ENCODE results near the gene WDR3. TPM values are rescaled to one million over a fixed set of nuclear protein-coding genes. Genes with fewer than 3 reads are reported as not detected.

The WDR3 gene
- total and polyA plus RNA-seq, 10 of the 15 experiments (the other 5 are each of a cell fraction or from before 2014, with no cell fraction given) = 24.0 to 66.5 (median 42.9) TPM

- no peak overlapping the region for H3K4me2 ChIP-seq (ENCODE audit: control insufficient read depth, insufficient read depth)
- DNase-seq (ENCODE audit: low read depth, low spot score) = no peak
- no peak for ATAC-seq
- intact Hi-C loops (cut with micrococcal nuclease; ENCODE audit: unreplicated experiment) (no loop called here), in situ Hi-C loops (cut with MboI) (no loop called here)
- FAIRE-seq = no peak
- no TSS peak for BruUV-seq (replicated peaks)
- POLR2A ChIA-PET = interaction anchor here (1.4 kb wide), 1 partner anchor 20 kb away, joined by 3 read pairs; no protein-coding TSS in a partner anchor
- no peak overlapping the region for H3K27ac ChIP-seq (ENCODE audit: control insufficient read depth, insufficient read depth)
- RAD21 ChIA-PET (ENCODE audit: unreplicated experiment) = interaction anchor here (0.6 kb wide), 1 partner anchor 843 kb away, joined by 3 read pairs; no protein-coding TSS in a partner anchor
- CTCF ChIA-PET = interaction anchor here (0.6 to 3.1 kb wide), 2 partner anchors 15 to 262 kb away, joined by 3 to 11 read pairs; no protein-coding TSS in a partner anchor
- H2AFZ ChIP-seq (ENCODE audit: control insufficient read depth, low read depth, low read length) = no peak overlapping the region
- H3K9ac ChIP-seq (ENCODE audit: control insufficient read depth, insufficient read depth, low read length) = no peak overlapping the region
- H4K20me1 ChIP-seq (ENCODE audit: control insufficient read depth, insufficient read depth) = no peaks in the 10 kb centered on the region
- no peaks in the 10 kb centered on the region for H3K4me1 ChIP-seq (ENCODE audit: control insufficient read depth, insufficient read depth, low read length)
- no peaks in the 10 kb centered on the region for H3K79me2 ChIP-seq (ENCODE audit: control insufficient read depth, insufficient read depth, low read length)
- H3K36me3 ChIP-seq (ENCODE audit: control insufficient read depth in 2 of 2, insufficient read depth in 2 of 2, low read length in 1 of 2) = peaks cover 0 to 4% of the 10 kb centered on the region in 2 experiments; a peak in 2 of 4 replicates
- H3K4me3 ChIP-seq = no peak overlapping the region
- SMC1A ChIA-PET (ENCODE audit: uncharacterized antibody, unreplicated experiment) = no interaction called here
- H3K27me3 ChIP-seq (replicated peaks in 1 of 2; ENCODE audit: control insufficient read depth in 2 of 2, insufficient read depth in 2 of 2, low read length in 1 of 2) = no peaks in the 10 kb centered on the region
- TF ChIP-seq YY1 (IDR thresholded peaks at IDR 0.05; ENCODE audit: low read depth, low read length) (no peak), BACH1 (IDR thresholded peaks at IDR 0.05; ENCODE audit: borderline replicate concordance) (no peak), MAX (IDR thresholded peaks at IDR 0.05; ENCODE audit: low read depth, low read length) (no peak), ETV6 (conservative IDR thresholded peaks at IDR 0.05 in 1 of 2, IDR thresholded peaks at IDR 0.05 in 1 of 2; ENCODE audit: borderline replicate concordance in 1 of 2, low read depth in 1 of 2) (no peak), ELK1 (IDR thresholded peaks at IDR 0.05; ENCODE audit: low read depth, low read length) (no peak), ATF3 (IDR thresholded peaks at IDR 0.05; ENCODE audit: borderline replicate concordance, extremely low read depth, low read depth, low read length) (no peak), KDM1A (IDR thresholded peaks at IDR 0.05; ENCODE audit: borderline replicate concordance) (no peak)
- H3K9me3 ChIP-seq (replicated peaks; ENCODE audit: control insufficient read depth, insufficient read depth, low read length) = no peaks in the 10 kb centered on the region
These were observed 18.5 kb upstream of the WDR3 start for GRCh38 chr1:117911051-117911450.
